Fibroblast of lung (primary cell): ENCODE data around the gene UNC45A.

ENCODE experiments used
- CTCF ChIP-seq, 2 donors: IDR thresholded peaks in 1 of 2; conservative IDR thresholded peaks in 1 of 2; 1 replicate in 1 of 2; 2 replicates in 1 of 2; pipeline ENCODE4 v1.5.1; 2011 to 2012; ENCODE audit warnings: low read length in 2 of 2, control low read depth in 1 of 2, inconsistent platforms in 1 of 2, low read depth in 1 of 2, mild to moderate bottlenecking in 1 of 2
- EZH2 ChIP-seq: IDR thresholded peaks from 2 replicates; pipeline ENCODE4 v1.5.1; 2012; ENCODE audit warnings: low read length, control low read depth, mild to moderate bottlenecking; ENCODE audit errors: missing control alignments

GRCh38 chr15:90918835-90919234 is 16.2 kb upstream of the UNC45A start:
- TF ChIP-seq CTCF (conservative IDR thresholded peaks at IDR 0.05 in 1 of 2, IDR thresholded peaks at IDR 0.05 in 1 of 2; ENCODE audit: low read depth in 1 of 2, low read length in 2 of 2) (no peak), EZH2 (no peak)
